Ascending aorta (tissue), 2 donors: ENCODE measurements around the gene C11orf68. TPM values are rescaled to one million over a fixed set of nuclear protein-coding genes. Genes with fewer than 3 reads are reported as not detected.
"Not testable (repeated sequence)": the region's sequence is repeated elsewhere in the genome, so short reads cannot be mapped to it uniquely, and the experiment has no call there.

ENCODE experiments used
- DNase-seq, 2 donors: peaks; one replicate each; pipeline ENCODE4 v3.0.0-alpha.2; 2019; ENCODE audit warnings: low spot score in 2 of 2
- H3K27ac ChIP-seq, 2 donors: fragments of 200-600 bp; sonication (generic); one replicate each; pipeline ENCODE4 v1.5.1; 2016 to 2017; ENCODE audit warnings: mild to moderate bottlenecking in 1 of 2
- H3K27me3 ChIP-seq: fragments of 200-600 bp; sonication (generic); one replicate; pipeline ENCODE4 v1.5.1; 2017
- H3K36me3 ChIP-seq, 2 donors: fragments of 200-600 bp; sonication (generic); one replicate each; pipeline ENCODE4 v1.5.1; 2016
- H3K4me1 ChIP-seq, 2 donors: fragments of 200-600 bp; sonication (generic); one replicate each; pipeline ENCODE4 v1.5.1; 2016 to 2017; ENCODE audit warnings: mild to moderate bottlenecking in 1 of 2
- H3K4me3 ChIP-seq, 2 donors: fragments of 200-600 bp; sonication (generic); one replicate each; pipeline ENCODE4 v1.5.1; 2016 to 2017; ENCODE audit warnings: mild to moderate bottlenecking in 1 of 2
- H3K9me3 ChIP-seq, 2 donors: fragments of 200-600 bp; sonication (generic); one replicate each; pipeline ENCODE4 v1.5.1; 2016
- intact Hi-C: fragments of 100-400 bp; cut with DNase I; formaldehyde crosslinking; loops from one replicate; pipeline ENCODE4 v1.15.1; 2023
- total RNA-seq: library from RNA; depleted of rRNA; stranded (reverse); fragments of >200 nt; gene quantifications from one replicate; pipeline ENCODE4 v1.1.0, GENCODE V29; 2016
- TF ChIP-seq, protein P1 (sequence below), 3 experiments: fragments of 200-600 bp in 2 of 3; fragments of 450-650 bp in 1 of 3; sonication (generic) in 2 of 3; IDR thresholded peaks; one replicate each; pipeline ENCODE4 v1.5.1; 2016 to 2019; ENCODE audit warnings: antibody characterized with exemption in 3 of 3, mild to moderate bottlenecking in 1 of 3, moderate library complexity in 1 of 3

C11orf68 gene
- total RNA-seq, 1 donor from 2014 or later, result 25.3 TPM

DNA sequence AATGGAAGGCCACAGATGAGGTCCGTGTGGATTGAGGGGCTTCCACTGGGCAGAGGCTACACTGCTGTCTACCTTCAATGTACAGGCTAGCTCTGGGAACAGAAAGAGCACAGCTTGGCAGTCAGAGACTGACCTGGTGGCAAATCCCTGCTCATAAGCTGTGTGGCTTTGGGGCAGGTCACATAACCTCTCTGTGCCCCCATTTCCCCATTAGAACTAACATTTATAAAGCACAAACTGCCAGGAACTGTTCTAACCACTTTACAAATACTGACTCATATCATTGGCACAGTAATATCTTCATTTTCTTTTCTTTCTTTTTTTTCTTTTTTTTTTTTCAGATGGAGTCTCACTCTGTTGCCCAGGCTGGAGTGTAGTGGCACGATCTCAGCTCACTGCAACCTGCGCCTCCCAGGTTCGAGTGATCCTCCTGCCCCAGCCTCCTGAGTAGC lies 21.8 kb downstream of the C11orf68 start:
- Histone ChIP-seq H3K27ac (peak overlapping the region; percentile 21 to 42), H3K9me3 (no peaks in the 10 kb centered on the region), H3K27me3 (no peaks in the 10 kb centered on the region), H3K4me1 (peaks cover 16 to 38% of the 10 kb centered on the region in 2 donors), H3K36me3 (no peaks in the 10 kb centered on the region), H3K4me3 (no peak overlapping the region)
- TF ChIP-seq, protein P1, sequence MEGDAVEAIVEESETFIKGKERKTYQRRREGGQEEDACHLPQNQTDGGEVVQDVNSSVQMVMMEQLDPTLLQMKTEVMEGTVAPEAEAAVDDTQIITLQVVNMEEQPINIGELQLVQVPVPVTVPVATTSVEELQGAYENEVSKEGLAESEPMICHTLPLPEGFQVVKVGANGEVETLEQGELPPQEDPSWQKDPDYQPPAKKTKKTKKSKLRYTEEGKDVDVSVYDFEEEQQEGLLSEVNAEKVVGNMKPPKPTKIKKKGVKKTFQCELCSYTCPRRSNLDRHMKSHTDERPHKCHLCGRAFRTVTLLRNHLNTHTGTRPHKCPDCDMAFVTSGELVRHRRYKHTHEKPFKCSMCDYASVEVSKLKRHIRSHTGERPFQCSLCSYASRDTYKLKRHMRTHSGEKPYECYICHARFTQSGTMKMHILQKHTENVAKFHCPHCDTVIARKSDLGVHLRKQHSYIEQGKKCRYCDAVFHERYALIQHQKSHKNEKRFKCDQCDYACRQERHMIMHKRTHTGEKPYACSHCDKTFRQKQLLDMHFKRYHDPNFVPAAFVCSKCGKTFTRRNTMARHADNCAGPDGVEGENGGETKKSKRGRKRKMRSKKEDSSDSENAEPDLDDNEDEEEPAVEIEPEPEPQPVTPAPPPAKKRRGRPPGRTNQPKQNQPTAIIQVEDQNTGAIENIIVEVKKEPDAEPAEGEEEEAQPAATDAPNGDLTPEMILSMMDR (IDR thresholded peaks at IDR 0.05), result no peak
- intact Hi-C loops, result no loop called here
- DNase-seq, result no peak

GRCh38 chr11:65896034-65896999 lies 22.5 kb downstream of the C11orf68 start:
- Histone ChIP-seq H3K4me3 (no peak overlapping the region), H3K4me1 (peaks cover 17 to 42% of the 10 kb centered on the region in 2 donors), H3K27ac (peak overlapping the region; percentile 21 to 42), H3K27me3 (no peaks in the 10 kb centered on the region), H3K9me3 (no peaks in the 10 kb centered on the region), H3K36me3 (no peaks in the 10 kb centered on the region)
- DNase-seq, result no peak
- TF ChIP-seq, protein P1 (IDR thresholded peaks at IDR 0.05), result no peak
- intact Hi-C loops, result no loop called here

GRCh38 chr11:65895482-65895981 lies 23.3 kb downstream of the C11orf68 start:
- no peaks in the 10 kb centered on the region for H3K27me3 ChIP-seq
- no peak for DNase-seq
- TF ChIP-seq, protein P1 (IDR thresholded peaks at IDR 0.05), result no peak
- H3K36me3 ChIP-seq, result no peaks in the 10 kb centered on the region
- H3K9me3 ChIP-seq, result no peaks in the 10 kb centered on the region
- H3K27ac ChIP-seq, result peak overlapping the region; percentile 12 to 21
- peaks cover 17 to 38% of the 10 kb centered on the region in 2 donors for H3K4me1 ChIP-seq
- intact Hi-C loops, result no loop called here
- no peak overlapping the region for H3K4me3 ChIP-seq

GRCh38 chr11:65894034-65894591 lies 24.7 kb downstream of the C11orf68 start:
- peak overlapping the region; percentile 98 for H3K27ac ChIP-seq
- H3K4me3 ChIP-seq, result peak overlapping the region in 1 of 2 donors; percentile 82
- TF ChIP-seq, protein P1 (IDR thresholded peaks at IDR 0.05), result no peak
- no peaks in the 10 kb centered on the region for H3K9me3 ChIP-seq
- intact Hi-C loops, result no loop called here
- peak in 1 of 2 donors; percentile 70 for DNase-seq
- peaks cover 17 to 31% of the 10 kb centered on the region in 2 donors for H3K4me1 ChIP-seq
- H3K27me3 ChIP-seq, result no peaks in the 10 kb centered on the region
- no peaks in the 10 kb centered on the region for H3K36me3 ChIP-seq

GRCh38 chr11:65892661-65893317 lies 26.1 kb downstream of the C11orf68 start:
- TF ChIP-seq, protein P1 (IDR thresholded peaks at IDR 0.05), result no peak
- Histone ChIP-seq H3K9me3 (no peaks in the 10 kb centered on the region), H3K27ac (peak overlapping the region; percentile 98), H3K27me3 (no peaks in the 10 kb centered on the region), H3K4me3 (peak overlapping the region; percentile 82 to 85), H3K4me1 (peaks cover 17 to 31% of the 10 kb centered on the region in 2 donors), H3K36me3 (no peaks in the 10 kb centered on the region)
- no peak for DNase-seq
- intact Hi-C loops, result no loop called here

DNA sequence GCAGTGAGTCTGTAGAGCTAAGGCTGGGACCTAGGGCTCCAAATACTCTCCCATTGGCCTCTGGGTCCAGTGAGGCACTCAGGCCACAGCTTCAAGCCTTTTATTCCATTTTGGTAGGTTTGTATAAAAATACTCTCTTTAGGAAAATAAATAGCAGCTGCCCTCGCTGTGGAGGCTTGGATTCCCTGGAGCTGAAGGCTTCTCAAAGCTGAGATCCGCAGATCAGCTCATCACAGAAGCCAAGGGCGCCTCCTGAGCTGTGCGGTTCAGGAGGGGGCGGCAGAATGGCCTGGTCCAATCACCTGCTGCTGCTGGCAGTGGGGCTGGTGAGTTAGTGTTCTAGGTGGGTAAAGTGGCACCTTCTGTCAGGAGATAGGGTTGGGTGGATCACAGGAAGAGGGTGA lies 26.7 kb downstream of the C11orf68 start:
- Histone ChIP-seq H3K27ac (peak overlapping the region; percentile 98), H3K4me3 (peak overlapping the region; percentile 82 to 85), H3K4me1 (peaks cover 20 to 34% of the 10 kb centered on the region in 2 donors)
- DNase-seq, H3K27me3 ChIP-seq, H3K36me3 ChIP-seq, H3K9me3 ChIP-seq, intact Hi-C loops: not testable (repeated sequence)
